ENCODE measurements around the gene SEC16B.

The SEC16B gene

DNA sequence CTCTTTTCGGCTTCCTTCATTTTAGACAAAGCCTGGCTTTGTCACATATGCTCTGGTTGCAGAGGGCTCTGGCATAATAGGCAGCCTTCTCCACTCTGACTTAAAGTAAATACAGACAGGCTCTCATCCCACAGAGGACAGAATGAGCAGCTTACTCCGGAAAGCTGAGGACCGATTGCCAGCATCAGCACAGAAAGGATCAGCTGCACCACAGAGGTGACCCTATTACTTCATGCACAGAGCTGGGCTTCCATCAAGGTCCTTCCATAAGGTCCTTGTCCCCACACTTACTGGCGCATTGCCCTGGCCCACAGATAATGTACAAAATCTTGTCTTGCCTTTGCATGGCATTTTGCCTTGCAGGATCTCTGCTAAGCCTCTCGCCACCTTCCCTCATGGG is 67.6 kb downstream of the SEC16B start:
- DNase-seq = no peak

DNA sequence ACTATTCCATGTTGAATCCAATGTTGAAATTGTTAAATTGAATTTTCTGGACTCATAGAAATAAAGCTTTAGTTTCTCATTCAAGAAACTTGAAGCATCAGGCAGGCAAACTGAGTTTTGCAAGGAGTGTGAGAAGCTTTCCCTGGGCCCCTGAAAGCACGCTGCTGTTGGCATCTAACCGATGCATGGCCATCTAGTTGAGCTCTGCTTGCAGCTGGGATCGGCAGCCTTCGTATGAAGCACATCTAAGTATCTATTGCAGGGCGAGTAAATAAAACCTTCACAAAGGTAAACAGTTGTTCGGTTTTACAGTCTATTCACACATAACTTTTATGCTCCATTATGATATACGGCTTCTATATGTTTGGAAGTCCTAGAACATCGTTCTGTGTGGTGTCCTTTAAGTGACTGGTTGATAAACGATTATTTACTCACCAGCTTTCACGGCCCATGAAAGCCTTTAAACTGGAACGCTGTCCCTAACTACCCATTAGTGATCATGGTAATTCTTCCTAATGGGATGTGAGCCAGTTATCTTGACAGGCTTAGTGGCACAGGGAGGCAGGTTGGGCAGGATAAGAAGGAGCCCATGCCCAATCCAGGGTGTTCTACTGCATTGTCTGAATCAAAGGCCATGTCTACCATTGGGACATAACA is 71.7 kb downstream of the SEC16B start:
- no peak for DNase-seq

DNA sequence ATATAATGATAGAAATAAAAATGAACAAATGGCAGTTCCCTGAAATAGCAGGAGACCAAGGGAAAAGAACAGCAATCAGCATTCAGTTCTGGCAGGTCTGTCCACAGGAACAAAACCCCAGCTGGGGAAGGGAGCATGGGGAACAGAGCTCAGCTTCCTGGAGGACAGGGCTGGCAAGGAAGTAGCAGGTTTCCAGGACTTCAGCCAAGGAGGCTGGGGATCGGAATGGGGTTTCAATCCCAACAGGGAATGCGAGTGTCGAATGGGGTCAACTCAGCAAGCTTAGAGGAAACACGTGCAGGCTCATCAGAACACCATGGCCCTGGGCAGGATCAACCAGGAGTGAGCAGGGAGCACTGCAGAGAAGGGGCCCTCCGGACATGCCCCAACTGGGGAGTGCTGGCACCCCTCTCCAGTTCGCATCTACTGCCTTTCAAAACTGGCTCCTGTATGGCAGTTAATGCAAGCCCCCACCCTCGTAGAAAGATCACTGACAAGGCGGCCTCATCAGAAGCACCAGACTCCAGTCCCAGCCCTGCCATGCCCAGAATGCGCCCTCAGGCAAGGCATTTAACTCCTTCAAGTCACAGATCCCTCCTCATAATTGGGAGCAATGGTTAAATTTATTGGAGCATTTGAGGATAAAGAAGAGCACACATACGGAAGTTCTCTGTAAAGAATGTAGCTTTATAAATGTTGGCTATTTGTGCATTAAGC is 72.4 kb downstream of the SEC16B start:
- no peak for DNase-seq
